Endothelial cell of umbilical vein (primary cell): Measurements from ENCODE around the gene CBX5. TPM values are rescaled to one million over a fixed set of nuclear protein-coding genes. Genes with fewer than 3 reads are reported as not detected.

ENCODE experiments used
- BruUV-seq: library from RNA; stranded (reverse); fragments of 400-500 nt; replicated peaks from 2 replicates; lab custom pipeline; 2021; lab: Mats Ljungman, UMichigan
- CTCF ChIA-PET: fragments of 300-600, 350-600 bp; sonication (Branson Sonifier 250); formaldehyde crosslinking; loops from one replicate; lab custom pipeline; 2021; ENCODE audit warnings: antibody characterized with exemption, inconsistent platforms; lab: Charles Lee
- POLR2A ChIA-PET: fragments of 300-600, 350-600 bp; sonication (Branson Sonifier 250); formaldehyde crosslinking; loops from one replicate; lab custom pipeline; 2021; ENCODE audit warnings: antibody characterized with exemption, inconsistent platforms; lab: Charles Lee
- DNase-seq: peaks from one replicate; pipeline ENCODE4 v3.0.0-alpha.2; 2011; ENCODE audit warnings: low read depth, low spot score
- FAIRE-seq: peaks from 2 replicates; lab custom pipeline; 2011; peaks lifted over from hg19 to GRCh38; lab: Jason Lieb, UNC
- H2AFZ ChIP-seq: 2 replicates; pipeline ENCODE4 v1.6.0; 2012; ENCODE audit warnings: low read depth, low read length, control low read depth, inconsistent platforms
- H3K27ac ChIP-seq: 2 replicates; pipeline ENCODE4 v1.5.1; 2011; ENCODE audit warnings: low read depth, mild to moderate bottlenecking, control low read depth, low read length, moderate library complexity; ENCODE audit not compliant: insufficient read depth
- H3K27me3 ChIP-seq, 2 experiments: 2 replicates each; pipeline versions ENCODE4 v1.6.0 to v1.6.1; 2011; ENCODE audit warnings: low read length in 2 of 2, mixed read lengths in 1 of 2; ENCODE audit not compliant: control insufficient read depth in 2 of 2, insufficient read depth in 2 of 2
- H3K36me3 ChIP-seq, 2 experiments: 2 replicates in 1 of 2; 3 replicates in 1 of 2; pipeline ENCODE4 v1.5.1; 2011; ENCODE audit warnings: low read length in 2 of 2, mild to moderate bottlenecking in 1 of 2, moderate library complexity in 1 of 2; ENCODE audit not compliant: control insufficient read depth in 2 of 2, insufficient read depth in 2 of 2; ENCODE audit errors: extremely low read depth in 1 of 2
- H3K4me1 ChIP-seq: 3 replicates; pipeline ENCODE4 v1.5.1; 2011; ENCODE audit warnings: mild to moderate bottlenecking, low read length; ENCODE audit not compliant: control insufficient read depth, insufficient read depth; ENCODE audit errors: extremely low read depth
- H3K4me2 ChIP-seq: 2 replicates; pipeline ENCODE4 v1.6.1; 2011; ENCODE audit warnings: low read length, control low read depth, mixed read lengths; ENCODE audit not compliant: insufficient read depth
- H3K4me3 ChIP-seq, 3 experiments: fragments of 200-600 bp in 1 of 3; sonication (generic), shearing (Covaris generic) in 1 of 3; replicated peaks in 1 of 3; 2 replicates each; pipeline ENCODE4 v1.5.1; 2011 to 2016; ENCODE audit warnings: control low read depth in 3 of 3, low read length in 3 of 3, mild to moderate bottlenecking in 2 of 3, inconsistent platforms in 1 of 3, low read depth in 1 of 3, moderate library complexity in 1 of 3; ENCODE audit not compliant: insufficient read depth in 1 of 3
- H3K79me2 ChIP-seq: 2 replicates; pipeline ENCODE4 v1.6.0; 2012; ENCODE audit warnings: low read length, inconsistent platforms; ENCODE audit not compliant: control insufficient read depth, insufficient read depth
- H3K9ac ChIP-seq: replicated peaks from 2 replicates; pipeline ENCODE3; 2011; ENCODE audit warnings: low read length, control low read depth; ENCODE audit not compliant: insufficient read depth; ENCODE audit errors: extremely low read depth
- H3K9me1 ChIP-seq: replicated peaks from 3 replicates; pipeline ENCODE4 v1.6.0; 2011; ENCODE audit warnings: mild to moderate bottlenecking, low read length; ENCODE audit not compliant: control insufficient read depth, insufficient read depth; ENCODE audit errors: extremely low read depth
- H3K9me3 ChIP-seq: replicated peaks from 2 replicates; pipeline ENCODE4 v1.5.1; 2012; ENCODE audit warnings: low read length, inconsistent platforms; ENCODE audit not compliant: control insufficient read depth, insufficient read depth
- H4K20me1 ChIP-seq: replicated peaks from 2 replicates; pipeline ENCODE3; 2011; ENCODE audit warnings: mild to moderate bottlenecking, low read length; ENCODE audit not compliant: control insufficient read depth, insufficient read depth; ENCODE audit errors: extremely low read depth
- EZH2 ChIP-seq: IDR thresholded peaks from 2 replicates; pipeline ENCODE4 v1.6.1; 2012; ENCODE audit warnings: borderline replicate concordance, low read depth, mild to moderate bottlenecking, moderate library complexity, low read length, inconsistent platforms; ENCODE audit not compliant: severe bottlenecking
- FOS ChIP-seq: IDR thresholded peaks from 2 replicates; pipeline ENCODE4 v1.6.1; 2011; ENCODE audit warnings: mild to moderate bottlenecking, low read length, moderate library complexity, borderline replicate concordance; ENCODE audit not compliant: insufficient read depth
- GATA2 ChIP-seq: IDR thresholded peaks from 2 replicates; pipeline ENCODE4 v1.7.0; 2011; ENCODE audit warnings: low read depth, mild to moderate bottlenecking, moderate library complexity, mixed read lengths, low read length; ENCODE audit not compliant: insufficient read length, insufficient read depth
- JUN ChIP-seq: IDR thresholded peaks from 2 replicates; pipeline ENCODE4 v1.6.1; 2011; ENCODE audit warnings: borderline replicate concordance, low read depth; ENCODE audit not compliant: insufficient read length, insufficient read depth
- MYC ChIP-seq: IDR thresholded peaks from one replicate; pipeline ENCODE4 v1.6.1; 2011; ENCODE audit warnings: mild to moderate bottlenecking, low read depth, low read length
- POLR2A ChIP-seq: IDR thresholded peaks from 2 replicates; pipeline ENCODE4 v1.6.1; 2012; ENCODE audit warnings: low read depth, mild to moderate bottlenecking, control low read depth, low read length
- POLR2AphosphoS5 ChIP-seq: IDR thresholded peaks from 2 replicates; pipeline ENCODE4 v1.6.1; 2012; ENCODE audit warnings: low read depth, mild to moderate bottlenecking, control low read depth, low read length, moderate library complexity; ENCODE audit not compliant: insufficient read depth
- dilution Hi-C: fragments of 300-500 bp; cut with MboI; formaldehyde crosslinking; loops from one replicate; pipeline ENCODE4 v1.15.0; 2019; ENCODE audit warnings: low sequenced_read_pairs; ENCODE audit not compliant: extremely low pct_ligation_motif_present
- intact Hi-C: fragments of 100-400 bp; cut with micrococcal nuclease; formaldehyde crosslinking; loops from one replicate; pipeline ENCODE4 v1.10.0; 2022
- polyA plus RNA-seq, 4 experiments: library from polyadenylated mRNA; depleted of rRNA in 3 of 4; stranded (reverse) in 3 of 4; unstranded in 1 of 4; fragments of >200 nt; gene quantifications; 2 replicates each; pipeline versions ENCODE4 v1.2.1 to v1.2.3, GENCODE V29; 2011 to 2012; ENCODE audit warnings: missing spikeins in 1 of 4
- total RNA-seq: library from RNA; stranded (reverse); gene quantifications from 2 replicates; pipeline ENCODE4 v1.2.3, GENCODE V29; 2021
- TF ChIP-seq, protein P1 (sequence below), 2 donors: IDR thresholded peaks; 1 replicate in 1 of 2; 2 replicates in 1 of 2; pipeline ENCODE4 v1.5.1; 2011; ENCODE audit warnings: low read length in 2 of 2, mild to moderate bottlenecking in 2 of 2, moderate library complexity in 2 of 2, control low read depth in 1 of 2, inconsistent platforms in 1 of 2, low read depth in 1 of 2; ENCODE audit not compliant: insufficient read depth in 1 of 2; ENCODE audit errors: extremely low read depth in 1 of 2
- TF ChIP-seq, protein P2 (sequence below): IDR thresholded peaks from 2 replicates; pipeline ENCODE4 v1.6.1; 2011; ENCODE audit not compliant: insufficient read depth, insufficient read length

CBX5 gene
- total and polyA plus RNA-seq, 2 donors (not counting 3 experiments of a cell fraction or from before 2014, with no cell fraction given) = 22.8 to 111 TPM

DNA sequence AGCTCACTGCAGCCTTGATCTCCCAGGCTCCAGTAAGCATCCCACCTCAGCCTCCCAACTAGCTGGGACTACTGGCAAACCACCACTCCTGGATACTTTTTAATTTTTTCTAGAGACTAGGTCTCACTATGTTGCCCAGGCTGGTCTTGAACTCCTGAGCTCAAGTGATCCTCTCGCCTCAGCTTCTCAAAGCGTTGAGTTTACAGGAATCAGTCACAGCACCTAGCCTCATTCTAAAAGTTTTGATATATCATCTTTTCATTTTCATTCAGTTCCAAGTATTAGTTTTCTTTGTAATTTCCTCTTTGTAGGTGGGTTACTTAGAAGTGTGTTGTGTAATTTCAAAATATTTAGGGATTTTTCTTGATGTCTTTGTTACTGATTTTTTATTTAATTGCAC, 9.6 kb downstream of the CBX5 start:
- Histone ChIP-seq H3K79me2 (peaks cover 30% of the 10 kb centered on the region), H3K9ac (no peak overlapping the region), H3K36me3 (peaks cover 0 to 6% of the 10 kb centered on the region in 2 experiments), H3K27me3 (no peaks in the 10 kb centered on the region), H3K4me2 (no peak overlapping the region), H3K27ac (no peak overlapping the region), H2AFZ (no peak overlapping the region), H3K4me1 (no peaks in the 10 kb centered on the region), H3K9me3 (no peaks in the 10 kb centered on the region), H3K4me3 (no peak overlapping the region), H4K20me1 (no peaks in the 10 kb centered on the region), H3K9me1 (no peaks in the 10 kb centered on the region)
- FAIRE-seq = no peak
- no TSS peak for BruUV-seq
- ChIA-PET POLR2A (no interaction called here), CTCF (interaction anchor here (1.5 kb wide), 1 partner anchor 19 kb away, joined by 6 read pairs; no protein-coding TSS in a partner anchor)
- TF ChIP-seq, protein P1, sequence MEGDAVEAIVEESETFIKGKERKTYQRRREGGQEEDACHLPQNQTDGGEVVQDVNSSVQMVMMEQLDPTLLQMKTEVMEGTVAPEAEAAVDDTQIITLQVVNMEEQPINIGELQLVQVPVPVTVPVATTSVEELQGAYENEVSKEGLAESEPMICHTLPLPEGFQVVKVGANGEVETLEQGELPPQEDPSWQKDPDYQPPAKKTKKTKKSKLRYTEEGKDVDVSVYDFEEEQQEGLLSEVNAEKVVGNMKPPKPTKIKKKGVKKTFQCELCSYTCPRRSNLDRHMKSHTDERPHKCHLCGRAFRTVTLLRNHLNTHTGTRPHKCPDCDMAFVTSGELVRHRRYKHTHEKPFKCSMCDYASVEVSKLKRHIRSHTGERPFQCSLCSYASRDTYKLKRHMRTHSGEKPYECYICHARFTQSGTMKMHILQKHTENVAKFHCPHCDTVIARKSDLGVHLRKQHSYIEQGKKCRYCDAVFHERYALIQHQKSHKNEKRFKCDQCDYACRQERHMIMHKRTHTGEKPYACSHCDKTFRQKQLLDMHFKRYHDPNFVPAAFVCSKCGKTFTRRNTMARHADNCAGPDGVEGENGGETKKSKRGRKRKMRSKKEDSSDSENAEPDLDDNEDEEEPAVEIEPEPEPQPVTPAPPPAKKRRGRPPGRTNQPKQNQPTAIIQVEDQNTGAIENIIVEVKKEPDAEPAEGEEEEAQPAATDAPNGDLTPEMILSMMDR (IDR thresholded peaks at IDR 0.05; ENCODE audit: extremely low read depth in 1 of 2, insufficient read depth in 1 of 2, low read depth in 1 of 2, low read length in 2 of 2) = no peak
- TF ChIP-seq, protein P2, sequence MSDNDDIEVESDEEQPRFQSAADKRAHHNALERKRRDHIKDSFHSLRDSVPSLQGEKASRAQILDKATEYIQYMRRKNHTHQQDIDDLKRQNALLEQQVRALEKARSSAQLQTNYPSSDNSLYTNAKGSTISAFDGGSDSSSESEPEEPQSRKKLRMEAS = no peak
- TF ChIP-seq POLR2AphosphoS5 (no peak), MYC (no peak), GATA2 (no peak), FOS (no peak), EZH2 (no peak), POLR2A (no peak), JUN (no peak)
- dilution Hi-C loops = no loop called here
- no peak for DNase-seq
- intact Hi-C loops = no loop called here
